CD1c-positive myeloid dendritic cell (primary cell): ENCODE results near the gene GRID2.

Source experiments
- DNase-seq: peaks from one replicate; pipeline ENCODE4 v3.0.0-alpha.2; 2016; ENCODE audit errors: extremely low spot score

Gene GRID2

DNA sequence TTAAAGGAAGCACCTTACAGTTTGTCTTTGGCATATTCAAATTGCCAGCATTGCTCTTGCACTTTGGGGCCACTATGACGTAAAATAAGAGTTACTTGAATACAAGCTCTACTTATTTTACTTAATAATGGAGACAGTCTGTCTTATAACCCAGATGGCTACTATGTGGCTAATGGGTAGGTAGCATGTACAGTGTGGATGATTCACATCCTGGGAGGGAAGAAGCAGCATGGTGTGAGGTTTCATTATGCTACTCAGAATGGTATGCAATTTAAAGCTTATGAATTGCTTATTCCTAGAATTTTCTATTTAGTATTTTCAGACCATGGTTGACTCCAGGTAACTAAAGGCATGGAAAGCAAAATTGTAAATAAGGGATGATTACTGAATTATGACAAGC is 763.0 kb downstream of the GRID2 start:
- DNase-seq = no peak

DNA sequence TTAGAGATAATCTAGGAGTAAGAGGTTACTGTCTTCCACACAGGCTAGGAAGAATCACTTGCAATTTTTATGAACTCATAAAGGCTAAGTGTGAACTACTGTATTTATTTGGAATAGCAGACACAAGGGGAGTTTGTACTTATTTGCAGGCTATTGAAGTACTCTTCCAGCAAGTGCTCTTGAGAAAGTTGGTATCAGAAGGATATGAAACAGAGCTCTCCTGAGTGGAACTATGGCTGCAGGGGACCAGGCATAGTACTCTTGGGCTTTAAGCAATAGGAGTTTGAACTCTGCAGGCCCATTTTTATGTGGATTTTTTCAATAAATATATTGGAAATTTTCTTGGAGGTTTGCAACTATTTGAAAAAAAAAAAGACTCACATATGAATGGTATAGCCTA is 768.5 kb downstream of the GRID2 start:
- DNase-seq = no peak

DNA sequence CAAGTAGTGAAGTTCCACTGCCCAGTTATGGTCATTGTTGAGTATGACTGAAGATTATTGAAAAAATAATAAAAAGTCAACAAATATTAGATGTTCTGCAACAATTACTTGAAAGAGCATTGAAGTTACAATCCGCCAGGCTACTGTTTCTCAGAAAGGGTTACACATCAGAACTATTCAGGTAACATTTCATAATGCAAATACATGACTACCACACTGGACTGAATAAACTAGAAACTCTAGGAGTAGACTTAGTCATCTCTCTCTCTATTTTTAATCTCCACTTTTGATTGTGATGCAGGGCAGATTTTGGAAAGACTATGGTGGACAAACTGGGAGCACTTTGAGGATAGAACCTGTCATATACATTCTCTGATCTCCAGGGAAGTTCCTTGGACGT is 776.5 kb downstream of the GRID2 start:
- DNase-seq = no peak

DNA sequence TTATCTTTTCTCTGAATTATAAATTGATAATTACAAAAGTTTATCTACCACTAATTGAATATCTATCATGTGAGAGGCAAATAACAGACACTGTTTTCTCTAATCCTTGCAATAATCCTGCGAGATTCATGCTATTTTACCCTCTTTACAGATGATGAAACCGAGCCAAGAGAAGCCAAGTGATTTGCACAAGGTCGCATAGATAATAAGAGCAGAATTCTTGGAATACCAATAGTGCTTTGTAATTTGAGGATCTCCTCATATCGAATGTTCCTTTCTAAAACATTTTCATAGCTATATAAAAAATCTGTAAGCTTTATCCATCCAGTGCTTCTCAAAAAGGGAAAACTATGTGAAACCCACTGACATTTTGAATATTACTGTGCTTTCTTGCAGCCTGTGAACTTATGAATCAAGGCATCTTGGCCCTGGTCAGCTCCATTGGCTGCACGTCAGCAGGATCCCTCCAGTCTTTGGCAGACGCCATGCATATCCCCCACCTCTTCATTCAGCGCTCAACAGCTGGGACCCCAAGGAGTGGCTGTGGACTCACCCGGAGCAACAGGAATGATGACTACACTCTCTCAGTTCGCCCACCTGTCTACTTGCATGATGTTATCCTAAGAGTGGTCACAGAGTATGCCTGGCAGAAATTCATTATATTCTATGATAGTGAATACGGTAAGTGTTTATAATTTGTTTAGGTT is 781.0 kb downstream of the GRID2 start:
- DNase-seq = no peak

DNA sequence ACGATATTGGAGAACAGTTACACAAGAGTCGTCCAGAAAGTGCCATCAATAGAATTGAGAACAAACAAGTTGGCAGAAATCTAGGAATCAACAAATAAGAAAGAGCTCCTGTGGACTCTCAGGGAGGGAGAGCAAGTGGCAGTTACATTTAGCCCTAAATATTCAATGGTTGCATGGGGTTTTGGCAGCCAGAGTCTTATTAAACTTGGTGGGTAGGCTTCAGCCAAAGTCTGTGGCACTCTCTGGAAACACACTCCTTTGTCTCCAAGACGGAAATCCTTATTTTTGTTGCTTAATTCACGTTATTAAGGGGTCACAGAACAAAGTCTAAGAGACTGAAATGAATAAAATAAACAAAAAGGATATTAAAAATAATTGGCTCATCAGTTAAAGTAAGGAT is 782.6 kb downstream of the GRID2 start:
- DNase-seq = no peak

DNA sequence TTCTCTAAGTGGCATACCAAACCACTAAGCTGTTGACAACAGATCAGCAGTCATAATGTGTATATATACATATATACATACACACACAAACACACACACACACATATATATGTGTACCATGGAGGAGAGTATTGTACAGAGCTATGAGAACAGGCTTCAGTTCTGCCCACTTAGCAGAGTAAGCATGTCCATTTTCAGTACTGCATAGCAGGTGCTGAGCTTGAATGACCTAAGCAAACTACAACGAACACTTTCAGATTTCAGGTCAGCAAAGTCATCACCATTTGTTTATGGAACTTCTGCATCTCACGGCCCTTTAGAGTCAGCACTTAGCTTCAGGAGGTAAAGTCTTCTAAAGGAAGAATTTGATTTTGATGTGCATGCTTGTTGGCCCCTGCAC is 789.0 kb downstream of the GRID2 start:
- DNase-seq = no peak

DNA sequence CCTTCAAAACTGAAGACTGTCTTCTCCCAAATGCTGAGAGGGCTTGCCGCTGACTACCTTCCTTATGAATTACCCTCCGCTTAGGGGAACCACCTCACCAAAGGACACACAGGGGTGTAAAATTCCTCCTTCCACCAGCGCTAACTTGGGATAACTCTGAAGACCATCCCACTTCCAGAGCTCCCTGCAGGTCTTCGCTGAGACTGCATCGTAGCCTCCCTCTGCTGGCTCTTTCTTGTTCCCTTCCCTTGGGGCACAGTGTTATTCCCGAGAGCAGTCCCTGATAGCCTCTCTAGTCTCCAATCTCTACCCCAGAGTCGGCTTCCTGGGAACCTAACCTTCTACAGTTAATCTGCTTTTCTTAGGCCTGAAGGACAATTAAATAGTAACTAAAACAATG is 799.3 kb downstream of the GRID2 start:
- DNase-seq = no peak

DNA sequence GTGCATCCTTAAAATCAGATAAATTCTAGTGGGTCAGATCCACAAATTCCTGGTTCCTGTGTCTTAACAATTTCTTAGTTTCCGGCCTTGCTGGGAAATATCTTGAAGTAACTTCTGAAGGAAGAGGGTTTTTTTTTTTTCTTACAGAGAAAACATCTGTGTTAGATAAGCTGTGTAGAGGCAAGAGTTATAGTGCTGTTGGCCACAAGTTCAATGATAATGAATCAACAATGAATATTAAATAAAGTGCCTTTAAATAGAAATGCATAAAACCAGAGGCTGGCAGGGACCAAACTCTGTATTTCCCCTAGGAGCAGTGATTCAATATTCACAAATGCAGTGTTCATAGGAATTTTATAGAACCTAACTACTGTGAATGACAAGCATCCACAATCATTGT is 812.9 kb downstream of the GRID2 start:
- no peak for DNase-seq

DNA sequence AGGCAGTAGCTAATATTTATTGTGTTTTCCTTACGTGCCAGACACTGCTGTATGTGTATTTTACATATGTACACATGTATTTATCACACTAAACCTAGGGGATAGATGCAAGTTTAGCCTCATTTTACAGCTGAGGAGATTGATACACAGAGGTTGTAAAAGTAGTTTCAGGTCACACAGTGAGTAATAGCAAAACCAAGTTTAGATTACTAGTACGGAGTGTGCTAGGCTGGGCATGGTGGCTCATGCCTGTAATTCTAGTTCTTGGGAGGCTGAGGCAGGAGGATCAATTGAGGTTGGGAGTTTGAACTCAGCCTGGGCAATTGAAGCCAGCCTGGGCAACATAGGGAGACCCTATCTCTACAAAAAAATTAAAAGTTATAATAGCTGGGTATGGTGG is 823.7 kb downstream of the GRID2 start:
- DNase-seq = no peak

DNA sequence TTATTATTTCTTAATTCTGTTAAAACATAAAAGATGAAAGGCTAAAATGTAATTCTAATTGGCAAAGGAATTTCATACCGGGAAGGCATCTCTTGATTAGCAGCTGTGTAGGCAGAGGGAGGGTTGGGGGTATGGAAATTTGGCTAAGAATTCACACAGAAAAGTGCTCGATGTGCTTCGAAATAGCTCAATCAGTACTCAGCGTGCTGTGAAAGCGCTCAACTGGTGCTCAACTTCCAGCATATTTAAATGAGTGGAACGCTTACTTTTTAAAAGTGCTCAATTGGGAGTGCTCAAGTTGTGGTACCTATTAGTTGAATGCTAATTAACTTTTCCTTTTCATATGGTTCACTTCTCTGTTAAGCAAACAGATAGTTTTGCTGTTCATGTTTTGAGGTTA is 828.9 kb downstream of the GRID2 start:
- no peak for DNase-seq

DNA sequence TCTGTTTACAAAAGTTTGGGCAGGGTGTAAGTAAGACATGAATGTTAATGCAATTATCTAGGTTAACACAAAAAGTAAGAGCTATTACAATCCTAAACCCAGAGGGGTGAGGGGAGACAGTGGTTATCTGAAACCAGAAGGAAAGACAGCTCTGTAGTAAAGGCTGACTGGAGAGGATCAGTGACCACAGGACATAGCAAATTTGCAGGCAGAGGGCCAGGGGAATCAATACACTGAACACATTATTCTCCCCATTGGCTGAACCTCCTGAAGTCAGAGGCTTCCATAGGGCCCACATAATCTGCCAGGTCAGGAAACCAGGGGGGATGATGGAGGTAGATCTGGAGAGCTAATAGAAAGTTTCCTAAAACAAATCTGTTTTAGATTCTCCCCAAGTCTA is 835.4 kb downstream of the GRID2 start:
- DNase-seq = no peak

DNA sequence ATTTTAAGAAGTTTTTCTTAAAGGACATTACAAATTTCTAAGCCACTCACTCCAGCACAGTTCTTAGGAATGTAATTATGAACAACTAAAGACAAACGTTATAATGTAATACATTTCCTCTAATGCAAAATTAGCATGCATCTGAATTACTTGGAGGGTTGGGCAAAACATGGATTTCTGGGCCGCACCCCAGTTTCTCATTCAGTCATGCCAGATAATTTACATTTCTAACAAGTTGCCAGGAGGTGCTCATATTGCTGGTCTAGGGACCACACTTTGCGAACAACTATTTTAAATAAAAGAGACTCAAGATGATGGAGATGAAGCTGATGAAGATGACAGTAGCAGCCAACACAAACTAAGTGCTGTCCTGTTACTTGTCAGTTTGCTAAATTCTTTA is 840.1 kb downstream of the GRID2 start:
- no peak for DNase-seq

DNA sequence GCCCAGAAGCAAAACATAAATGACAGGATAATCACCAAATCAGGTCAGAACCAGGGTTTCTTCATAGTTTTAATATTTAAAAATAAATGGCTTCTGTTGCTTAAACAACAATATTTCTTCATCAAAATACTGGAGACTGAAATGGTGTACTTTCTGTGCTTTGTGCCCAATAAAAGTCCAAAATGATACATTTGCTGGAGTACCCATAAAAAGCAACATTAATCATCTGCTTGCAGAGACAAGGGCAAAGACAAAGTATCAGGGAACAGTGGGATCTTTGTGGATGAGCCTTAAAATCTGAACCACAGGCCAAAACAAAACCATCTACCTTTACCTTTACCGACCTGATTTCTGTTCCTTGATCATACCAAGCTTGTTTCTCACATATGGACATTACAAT is 840.9 kb downstream of the GRID2 start:
- DNase-seq = no peak

DNA sequence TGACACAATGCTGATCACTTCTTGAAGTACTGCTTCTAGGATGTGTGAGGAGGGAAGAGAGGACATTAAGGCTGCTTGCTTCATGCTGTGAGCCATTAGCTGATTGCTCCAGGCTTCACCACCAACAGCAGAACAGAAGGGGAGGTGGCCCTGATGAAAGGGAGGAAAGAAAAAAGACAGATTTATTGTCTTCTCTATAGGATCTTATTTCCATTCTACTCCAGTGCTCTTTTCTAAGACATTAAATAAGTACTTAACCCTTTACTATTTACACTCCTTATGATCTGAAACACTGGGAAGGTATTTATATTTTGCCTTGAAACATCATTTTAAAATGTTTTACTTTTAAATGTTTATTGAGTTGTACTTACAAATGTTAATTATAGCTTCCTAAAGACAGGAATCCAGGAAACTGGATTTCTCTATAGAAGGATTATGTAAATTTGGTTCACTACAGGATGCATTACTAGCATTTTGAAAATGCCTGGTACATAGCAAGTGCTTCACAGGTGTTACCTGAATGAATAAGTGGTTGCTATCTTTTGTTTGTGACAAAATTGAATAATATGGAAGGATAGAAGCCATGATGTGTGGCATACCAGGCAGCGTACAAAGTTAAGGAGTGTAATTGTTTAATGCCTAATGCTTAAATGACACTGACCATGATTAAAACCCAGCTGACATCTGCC is 843.9 kb downstream of the GRID2 start:
- no peak for DNase-seq

DNA sequence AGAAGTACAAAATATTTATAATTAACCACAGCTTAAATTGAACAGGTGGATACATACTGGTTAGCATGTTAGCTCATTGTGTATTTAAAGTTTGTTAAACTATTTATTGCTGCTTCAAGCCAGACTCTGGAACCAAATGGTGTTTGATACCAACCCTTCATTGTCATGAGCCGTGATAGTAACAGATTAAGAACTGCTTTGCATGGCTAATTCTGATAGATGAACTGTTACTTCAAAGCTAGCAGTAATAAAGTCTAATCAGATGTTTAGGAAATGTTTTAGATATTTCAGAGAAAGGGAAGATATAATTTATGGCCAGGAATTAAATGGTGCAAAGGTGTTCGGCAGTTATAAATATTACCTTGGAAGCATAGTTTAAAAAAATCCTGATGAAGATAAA is 848.7 kb downstream of the GRID2 start:
- DNase-seq = no peak

DNA sequence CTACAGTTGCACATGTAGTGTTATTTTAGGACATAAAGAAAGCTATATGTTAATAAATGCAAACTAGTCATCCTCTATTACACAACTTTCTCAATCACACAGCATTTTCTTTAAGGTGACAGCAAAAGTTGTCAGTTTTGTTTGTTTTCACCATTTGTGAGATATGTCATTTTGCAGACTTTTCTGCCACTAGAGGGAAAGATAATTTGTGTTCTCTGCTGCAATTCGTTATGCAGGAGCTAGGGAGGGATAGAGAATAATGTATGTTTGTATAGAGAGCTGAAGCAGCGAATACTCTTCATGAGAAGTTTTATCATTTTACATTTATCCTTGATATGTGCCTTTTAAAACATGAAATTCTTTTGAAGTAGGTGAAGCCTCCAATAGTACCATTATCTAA is 854.2 kb downstream of the GRID2 start:
- DNase-seq = no peak

DNA sequence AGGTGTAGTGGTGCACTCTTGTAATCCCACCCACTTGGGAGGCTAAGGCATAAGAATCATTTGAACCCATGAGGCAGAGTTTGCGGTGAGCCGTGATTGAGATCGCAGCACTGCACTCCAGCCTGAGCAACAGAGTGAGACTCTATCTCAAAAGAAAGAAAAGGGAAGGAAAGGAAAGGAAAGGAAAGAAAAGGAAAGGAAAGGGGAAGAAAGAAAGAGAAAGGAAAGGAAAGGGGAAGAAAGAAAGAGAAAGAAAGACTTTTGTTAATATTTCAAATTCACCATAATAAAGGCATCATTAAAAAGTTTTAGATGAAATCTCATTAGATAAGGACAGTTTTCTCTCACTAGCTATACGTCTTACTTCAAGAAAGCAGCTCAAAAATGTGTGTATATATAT is 864.3 kb downstream of the GRID2 start:
- DNase-seq = no peak

DNA sequence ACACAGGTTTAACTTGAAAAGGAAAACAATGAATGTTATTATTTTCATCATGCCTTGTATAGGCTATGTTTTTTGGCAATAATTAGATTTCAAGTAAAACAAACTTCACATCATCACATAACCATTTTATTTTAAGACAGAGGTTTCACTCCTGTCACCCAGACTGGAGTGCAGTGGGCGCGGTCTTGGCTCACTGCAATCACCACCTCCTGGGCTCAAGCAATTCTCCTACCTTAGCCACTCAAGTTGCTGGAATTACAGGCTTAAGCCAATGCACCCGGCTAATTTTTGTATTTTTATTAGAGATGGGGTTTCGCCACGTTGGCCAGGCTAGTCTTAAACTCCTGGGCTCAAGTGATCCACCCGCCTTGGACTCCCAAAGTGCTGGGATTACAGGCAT is 866.2 kb downstream of the GRID2 start:
- DNase-seq = no peak

DNA sequence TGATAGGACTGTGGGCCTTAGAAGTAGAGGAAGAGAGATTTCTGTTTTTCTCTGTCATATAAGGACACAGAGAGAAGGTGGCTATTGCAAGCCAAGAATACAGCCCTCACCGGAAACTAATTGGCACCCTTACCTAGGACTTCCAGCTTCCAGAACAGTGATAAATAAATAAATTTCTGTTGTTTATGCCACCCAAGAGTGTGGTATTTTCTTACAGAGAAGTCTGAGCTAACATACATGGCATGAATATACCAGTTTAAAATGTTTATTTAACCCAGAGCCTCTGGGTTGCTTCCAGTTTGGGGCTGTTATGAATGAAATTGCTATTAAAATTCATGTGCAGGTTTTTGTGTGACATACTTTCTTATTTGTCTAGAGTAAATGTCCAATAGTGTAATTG is 870.8 kb downstream of the GRID2 start:
- DNase-seq = no peak

DNA sequence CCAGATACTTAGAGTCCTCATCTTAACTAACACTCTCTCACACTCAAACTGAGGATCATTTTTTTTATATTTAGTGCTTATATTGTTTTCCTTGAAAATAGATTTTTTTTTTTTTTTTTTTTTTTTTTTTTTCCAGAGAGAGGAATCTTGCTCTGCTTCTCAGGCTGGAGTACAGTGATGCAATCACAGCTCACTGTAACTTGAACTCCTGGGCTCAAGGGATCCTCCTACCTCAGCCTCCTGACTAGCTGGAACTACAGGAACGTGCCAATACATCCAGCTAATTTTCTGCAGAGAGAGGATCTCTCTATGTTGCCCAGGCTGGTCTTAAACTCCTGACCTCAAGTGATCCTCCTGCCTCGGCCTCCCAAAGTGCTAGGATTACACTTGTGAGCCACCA is 874.5 kb downstream of the GRID2 start:
- DNase-seq = no peak

DNA sequence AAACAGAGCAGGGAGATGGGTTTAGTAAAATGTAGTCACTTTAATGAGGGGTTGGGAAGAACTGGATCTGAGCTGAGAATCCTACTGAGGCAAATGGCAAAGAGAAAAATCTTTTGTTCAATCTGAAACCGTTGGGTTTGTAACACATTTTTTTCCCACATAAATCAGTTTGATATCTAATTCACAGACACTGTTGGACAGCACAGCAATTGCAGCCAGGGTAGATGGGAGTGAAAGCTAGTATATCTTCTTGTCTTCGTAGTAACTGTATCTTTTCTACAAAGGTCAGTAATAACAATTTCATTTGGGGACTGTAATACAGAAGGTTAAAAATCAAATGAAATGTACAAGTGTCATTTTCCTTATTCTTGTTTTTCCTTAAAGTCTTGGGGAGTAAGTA is 875.3 kb downstream of the GRID2 start:
- DNase-seq = no peak

DNA sequence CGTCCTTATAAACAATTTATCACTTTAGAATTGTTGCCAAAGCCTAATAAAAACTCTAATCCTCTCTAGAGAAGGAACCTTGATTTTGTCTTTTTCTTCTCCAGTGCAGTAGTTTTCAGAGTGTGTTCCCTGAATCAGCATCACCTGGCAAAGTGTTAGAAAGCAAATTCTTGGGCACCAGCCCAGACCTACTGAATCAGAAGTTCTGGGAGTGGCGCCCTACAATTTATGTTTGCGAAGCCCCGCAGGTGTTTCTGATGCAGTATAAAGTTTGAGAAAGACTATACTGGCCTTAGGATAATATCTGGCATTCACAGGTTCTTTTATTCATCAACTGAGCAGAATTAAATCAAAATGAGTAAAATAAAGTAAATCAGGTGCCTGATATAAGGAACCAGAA is 879.0 kb downstream of the GRID2 start:
- no peak for DNase-seq

DNA sequence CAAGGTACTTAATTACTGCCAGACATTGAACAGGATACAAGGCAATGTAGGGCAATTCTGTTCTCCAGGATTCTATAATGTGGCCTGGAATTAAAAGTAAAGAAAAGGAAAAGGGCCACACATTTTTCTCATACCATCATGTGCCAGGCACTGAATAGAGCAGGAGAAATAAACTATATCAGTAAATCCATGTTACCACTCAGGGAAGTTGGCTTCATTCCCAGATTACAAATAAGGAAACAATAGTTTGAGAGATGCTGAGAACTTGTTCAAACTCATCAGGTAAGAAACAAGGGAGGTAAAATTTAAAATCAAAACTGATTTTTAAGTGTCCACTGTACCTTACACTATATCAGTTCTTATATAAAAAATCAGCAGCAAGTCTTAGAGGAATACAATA is 879.8 kb downstream of the GRID2 start:
- DNase-seq = no peak

DNA sequence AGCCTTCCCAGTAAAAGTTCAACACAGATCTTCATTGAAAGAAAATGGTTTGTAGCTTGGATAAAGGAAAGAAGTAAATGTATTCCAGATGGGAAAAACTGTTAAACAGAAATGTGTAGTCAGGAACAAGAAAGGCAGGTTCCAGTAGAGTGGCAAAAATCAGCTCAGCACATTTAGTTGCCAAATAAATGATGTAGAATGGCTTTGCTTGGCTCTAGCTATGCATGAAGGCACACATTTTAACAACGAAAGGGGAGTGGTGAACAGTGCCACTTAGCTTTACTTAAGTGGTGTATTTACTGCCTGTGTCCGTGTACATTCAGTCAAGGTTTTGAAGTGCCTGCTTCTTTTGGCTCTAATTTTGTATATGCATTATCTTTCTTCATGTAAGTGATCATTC is 880.3 kb downstream of the GRID2 start:
- DNase-seq = no peak
